ENCODE measurements around the gene MAPK13.

- TF ChIP-seq CTCF (IDR thresholded peaks at IDR 0.05) (no peak), POLR2A (IDR thresholded peaks at IDR 0.05) (no peak)
Observed at GRCh38 chr6:36101691-36102090, 28.6 kb upstream of the MAPK13 start.

Measured in esophagus squamous epithelium (tissue), 4 donors.